HepG2 (cell line): Measurements from ENCODE around the gene SBNO2.

ENCODE experiments used
- EP300 ChIP-seq, 3 experiments: sonication (generic) in 1 of 3; formaldehyde crosslinking in 1 of 3; IDR thresholded peaks; 2 replicates each; pipeline versions ENCODE4 v1.5.1 to v1.6.1; 2011 to 2020; ENCODE audit warnings: low read depth in 2 of 3, low read length in 2 of 3, borderline replicate concordance in 1 of 3, improper control_type of control experiment in 1 of 3, mild to moderate bottlenecking in 1 of 3, missing genetic modification reagents in 1 of 3, moderate library complexity in 1 of 3
- ZNF761 ChIP-seq: sonication (generic); formaldehyde crosslinking; conservative IDR thresholded peaks from 2 replicates; pipeline ENCODE4 v1.4.0; 2020; ENCODE audit warnings: mild to moderate bottlenecking, missing genetic modification reagents
- TF ChIP-seq, protein P1 (sequence below): sonication (generic); formaldehyde crosslinking; IDR thresholded peaks from 2 replicates; pipeline ENCODE4 v1.5.0; 2020; ENCODE audit warnings: mild to moderate bottlenecking, missing genetic modification reagents, moderate library complexity

GRCh38 chr19:1076046-1076386, 98.1 kb downstream of the SBNO2 start:
- TF ChIP-seq, protein P1, sequence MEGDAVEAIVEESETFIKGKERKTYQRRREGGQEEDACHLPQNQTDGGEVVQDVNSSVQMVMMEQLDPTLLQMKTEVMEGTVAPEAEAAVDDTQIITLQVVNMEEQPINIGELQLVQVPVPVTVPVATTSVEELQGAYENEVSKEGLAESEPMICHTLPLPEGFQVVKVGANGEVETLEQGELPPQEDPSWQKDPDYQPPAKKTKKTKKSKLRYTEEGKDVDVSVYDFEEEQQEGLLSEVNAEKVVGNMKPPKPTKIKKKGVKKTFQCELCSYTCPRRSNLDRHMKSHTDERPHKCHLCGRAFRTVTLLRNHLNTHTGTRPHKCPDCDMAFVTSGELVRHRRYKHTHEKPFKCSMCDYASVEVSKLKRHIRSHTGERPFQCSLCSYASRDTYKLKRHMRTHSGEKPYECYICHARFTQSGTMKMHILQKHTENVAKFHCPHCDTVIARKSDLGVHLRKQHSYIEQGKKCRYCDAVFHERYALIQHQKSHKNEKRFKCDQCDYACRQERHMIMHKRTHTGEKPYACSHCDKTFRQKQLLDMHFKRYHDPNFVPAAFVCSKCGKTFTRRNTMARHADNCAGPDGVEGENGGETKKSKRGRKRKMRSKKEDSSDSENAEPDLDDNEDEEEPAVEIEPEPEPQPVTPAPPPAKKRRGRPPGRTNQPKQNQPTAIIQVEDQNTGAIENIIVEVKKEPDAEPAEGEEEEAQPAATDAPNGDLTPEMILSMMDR (CRISPR knock-in tag): no peak
- TF ChIP-seq EP300 (IDR thresholded peaks at IDR 0.05; ENCODE audit: low read depth in 2 of 2, low read length in 2 of 2): no peak
- no peak for TF ChIP-seq EP300 (CRISPR knock-in tag; IDR thresholded peaks at IDR 0.05; ENCODE audit: borderline replicate concordance)
- TF ChIP-seq ZNF761 (CRISPR knock-in tag): no peak
